Neural cell (in vitro differentiated cells): Measurements from ENCODE around the gene PABPC1L2B. TPM values are rescaled to one million over a fixed set of nuclear protein-coding genes. Genes with fewer than 3 reads are reported as not detected.
"Not testable (repeated sequence)": the region's sequence is repeated elsewhere in the genome, so short reads cannot be mapped to it uniquely, and the experiment has no call there.

Experiments used
- H2AFZ ChIP-seq: fragments of 200-600, 300-800 bp; sonication (generic), shearing (Covaris generic); 2 replicates; pipeline ENCODE4 v1.6.0; 2014; ENCODE audit warnings: low read depth, mild to moderate bottlenecking, antibody characterized with exemption, low read length, moderate library complexity
- H3F3A ChIP-seq: fragments of 200-600 bp; shearing (Covaris generic); 2 replicates; pipeline ENCODE4 v1.6.1; 2016; ENCODE audit warnings: mild to moderate bottlenecking, moderate library complexity, mixed read lengths, antibody characterized with exemption, low read length; ENCODE audit not compliant: insufficient read depth, poor library complexity, severe bottlenecking
- H3K27ac ChIP-seq: fragments of 200-600, 300-800 bp; sonication (generic), shearing (Covaris generic); 2 replicates; pipeline ENCODE4 v1.5.1; 2014; ENCODE audit warnings: mild to moderate bottlenecking, low read length, moderate library complexity
- H3K27me3 ChIP-seq: fragments of 300-800, 200-600 bp; sonication (generic), shearing (Covaris generic); 2 replicates; pipeline ENCODE4 v1.6.0; 2014; ENCODE audit warnings: mild to moderate bottlenecking, low read depth, low read length, moderate library complexity; ENCODE audit not compliant: insufficient read depth
- H3K36me3 ChIP-seq: fragments of 300-800, 200-600 bp; sonication (generic), shearing (Covaris generic); 2 replicates; pipeline ENCODE4 v1.5.1; 2014; ENCODE audit warnings: mild to moderate bottlenecking, antibody characterized with exemption, low read length, moderate library complexity; ENCODE audit not compliant: insufficient read depth
- H3K4me2 ChIP-seq: fragments of 300-800, 200-600 bp; sonication (generic), shearing (Covaris generic); 2 replicates; pipeline ENCODE4 v1.6.0; 2014; ENCODE audit warnings: mild to moderate bottlenecking, low read length
- H3K4me3 ChIP-seq: fragments of 300-800, 200-600 bp; sonication (generic), shearing (Covaris generic); 2 replicates; pipeline ENCODE4 v1.5.1; 2014; ENCODE audit warnings: mild to moderate bottlenecking, low read length, moderate library complexity
- H3K79me2 ChIP-seq: fragments of 200-600 bp; shearing (Covaris generic); replicated peaks from 2 replicates; pipeline ENCODE4 v1.6.0; 2014; ENCODE audit warnings: mild to moderate bottlenecking, low read length, moderate library complexity; ENCODE audit not compliant: insufficient read depth
- H3K9ac ChIP-seq: fragments of 300-800, 200-600 bp; sonication (generic), shearing (Covaris generic); 2 replicates; pipeline ENCODE4 v1.6.1; 2016; ENCODE audit warnings: mild to moderate bottlenecking, low read length, mixed read lengths
- H3K9me2 ChIP-seq: fragments of 200-600 bp; shearing (Covaris generic); 2 replicates; pipeline ENCODE4 v1.6.1; 2016; ENCODE audit warnings: mild to moderate bottlenecking, low read length, mixed read lengths; ENCODE audit not compliant: insufficient read depth
- H3K9me3 ChIP-seq: fragments of 200-600, 300-800 bp; sonication (generic), shearing (Covaris generic); 2 replicates; pipeline ENCODE4 v1.6.1; 2016; ENCODE audit warnings: mild to moderate bottlenecking, mixed run types, low read length, moderate library complexity, mixed read lengths
- H4K20me1 ChIP-seq: fragments of 200-600 bp; shearing (Covaris generic); 2 replicates; pipeline ENCODE4 v1.6.1; 2016; ENCODE audit warnings: mild to moderate bottlenecking, mixed run types; ENCODE audit not compliant: insufficient read depth
- CTCF ChIP-seq: fragments of 450-650 bp; IDR thresholded peaks from 2 replicates; pipeline ENCODE4 v1.5.1; 2014; ENCODE audit warnings: antibody characterized with exemption, mild to moderate bottlenecking, moderate library complexity; ENCODE audit not compliant: poor library complexity, severe bottlenecking
- EP300 ChIP-seq: fragments of 450-650 bp; conservative IDR thresholded peaks from 2 replicates; pipeline ENCODE4 v1.6.1; 2014; ENCODE audit warnings: antibody characterized with exemption, mild to moderate bottlenecking, moderate library complexity; ENCODE audit not compliant: poor library complexity, severe bottlenecking
- EZH2 ChIP-seq: fragments of 200-600, 300-800 bp; shearing (Covaris generic), sonication (generic); IDR thresholded peaks from 2 replicates; pipeline ENCODE4 v1.6.1; 2014; ENCODE audit warnings: antibody characterized with exemption, low read length, borderline replicate concordance, mild to moderate bottlenecking; ENCODE audit not compliant: insufficient read depth, poor library complexity, severe bottlenecking
- MXI1 ChIP-seq: fragments of 450-650 bp; conservative IDR thresholded peaks from 2 replicates; pipeline ENCODE4 v1.6.1; 2014; ENCODE audit warnings: antibody characterized with exemption, mild to moderate bottlenecking; ENCODE audit not compliant: poor library complexity, severe bottlenecking
- POLR2AphosphoS5 ChIP-seq: IDR thresholded peaks from 2 replicates; pipeline ENCODE4 v1.6.1; 2012
- RAD21 ChIP-seq: fragments of 450-650 bp; conservative IDR thresholded peaks from 2 replicates; pipeline ENCODE4 v1.6.1; 2014; ENCODE audit warnings: antibody characterized with exemption, mild to moderate bottlenecking, moderate library complexity
- REST ChIP-seq: IDR thresholded peaks from 2 replicates; pipeline ENCODE4 v1.6.1; 2012; ENCODE audit warnings: borderline replicate concordance
- SMC3 ChIP-seq: fragments of 450-650 bp; conservative IDR thresholded peaks from 2 replicates; pipeline ENCODE4 v1.6.1; 2014; ENCODE audit warnings: antibody characterized with exemption, mild to moderate bottlenecking, moderate library complexity; ENCODE audit not compliant: poor library complexity
- TAF1 ChIP-seq: IDR thresholded peaks from 2 replicates; pipeline ENCODE4 v1.6.1; 2012; ENCODE audit warnings: low read depth
- polyA plus RNA-seq: library from polyadenylated mRNA; depleted of rRNA; stranded (reverse); fragments of >200 nt; gene quantifications from 2 replicates; pipeline ENCODE4 v1.2.3, GENCODE V29; 2014

Gene PABPC1L2B
- polyA plus RNA-seq, 1 donor from 2014 or later: not detected

DNA sequence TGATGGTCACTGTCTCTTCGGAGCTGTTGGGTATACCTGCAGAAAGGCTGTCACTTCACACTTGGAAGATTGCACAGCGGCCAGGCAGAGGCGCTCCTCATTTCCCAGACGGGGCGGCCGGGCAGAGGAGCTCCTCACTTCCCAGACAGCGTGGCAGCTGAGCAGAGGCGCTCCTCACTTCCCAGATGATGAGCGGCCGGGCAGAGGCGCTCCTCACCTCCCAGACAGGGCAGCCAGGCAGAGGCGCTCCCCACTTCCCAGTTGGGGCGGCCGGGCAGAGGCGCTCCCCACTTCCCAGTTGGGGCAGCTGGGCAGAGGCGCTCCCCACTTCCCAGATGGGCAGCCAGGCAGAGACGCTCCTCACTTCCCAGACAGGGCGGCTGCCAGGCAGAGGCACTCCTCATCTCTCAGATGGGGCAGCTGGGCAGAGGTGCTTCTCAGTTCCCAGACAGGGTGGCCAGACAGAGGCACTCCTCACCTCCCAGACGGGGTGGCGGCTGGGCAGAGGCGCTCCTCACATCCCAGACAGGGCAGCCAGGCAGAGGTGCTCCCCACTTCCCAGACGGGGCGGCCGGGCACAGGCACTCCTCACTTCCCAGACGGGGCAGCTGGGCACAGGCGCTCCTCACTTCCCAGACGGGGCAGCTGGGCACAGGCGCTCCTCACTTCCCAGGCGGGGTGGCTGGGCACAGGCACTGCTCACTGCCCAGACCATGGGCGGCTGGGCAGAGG is 18.8 kb downstream of the PABPC1L2B start:
- Histone ChIP-seq H3F3A (no peaks in the 10 kb centered on the region), H3K4me2 (no peak overlapping the region), H3K79me2 (no peaks in the 10 kb centered on the region), H4K20me1 (no peaks in the 10 kb centered on the region), H3K27me3 (no peaks in the 10 kb centered on the region), H2AFZ (no peak overlapping the region), H3K9me2 (no peaks in the 10 kb centered on the region), H3K27ac (no peak overlapping the region), H3K4me3 (no peak overlapping the region), H3K9ac (no peak overlapping the region), H3K36me3 (no peaks in the 10 kb centered on the region), H3K9me3 (no peaks in the 10 kb centered on the region)
- TF ChIP-seq SMC3 (no peak), CTCF (no peak), POLR2AphosphoS5 (no peak), MXI1 (no peak), RAD21 (no peak), REST (no peak), EZH2 (no peak), EP300 (no peak), TAF1 (no peak)

DNA sequence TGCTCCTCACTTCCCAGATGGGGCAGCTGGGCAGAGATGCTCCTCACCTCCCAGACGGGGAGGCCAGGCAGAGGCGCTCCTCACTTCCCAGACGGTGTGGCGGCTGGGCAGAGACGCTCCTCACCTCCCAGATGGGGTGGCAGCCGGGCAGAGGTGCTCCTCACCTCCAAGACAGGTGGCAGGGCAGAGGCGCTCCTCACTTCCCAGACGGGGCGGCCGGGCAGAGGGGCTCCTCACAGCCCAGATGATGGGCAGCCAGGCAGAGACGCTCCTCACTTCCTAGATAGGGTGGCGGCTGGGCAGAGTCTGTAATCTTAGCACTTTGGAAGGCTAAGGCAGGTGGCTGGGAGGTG is 19.3 kb downstream of the PABPC1L2B start:
- not testable (repeated sequence) for H3K4me3 ChIP-seq, H3K9me3 ChIP-seq, H3F3A ChIP-seq, H3K4me2 ChIP-seq, H4K20me1 ChIP-seq, H2AFZ ChIP-seq, H3K9me2 ChIP-seq, H3K27ac ChIP-seq, H3K36me3 ChIP-seq, H3K9ac ChIP-seq, H3K27me3 ChIP-seq, H3K79me2 ChIP-seq

DNA sequence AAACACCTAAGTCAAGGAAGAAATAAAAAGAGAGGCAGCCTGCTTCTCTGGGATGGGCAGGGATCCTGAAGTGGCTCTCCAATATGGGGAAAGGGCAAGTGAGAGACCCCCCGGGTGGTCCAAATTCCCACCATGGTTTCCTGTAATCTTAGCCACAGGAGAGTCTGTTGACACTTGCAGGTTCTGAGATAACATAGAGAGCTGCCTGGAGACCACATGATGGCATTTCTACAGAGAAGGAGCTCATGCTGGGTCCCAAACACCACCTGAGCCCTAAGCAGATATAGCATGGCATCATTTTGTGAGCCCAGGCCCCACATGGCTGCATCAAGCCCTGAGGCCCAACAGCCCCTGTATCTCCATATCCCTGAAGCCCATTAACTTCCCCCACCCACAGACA is 26.1 kb downstream of the PABPC1L2B start:
- no peaks in the 10 kb centered on the region for H3F3A ChIP-seq
- no peaks in the 10 kb centered on the region for H3K9me2 ChIP-seq
- H2AFZ ChIP-seq: no peak overlapping the region
- H3K4me3 ChIP-seq: no peak overlapping the region
- H3K36me3 ChIP-seq: no peaks in the 10 kb centered on the region
- no peak for TF ChIP-seq TAF1
- no peak for TF ChIP-seq RAD21
- no peak for TF ChIP-seq REST
- TF ChIP-seq EP300: no peak
- no peak for TF ChIP-seq SMC3
- no peak for TF ChIP-seq POLR2AphosphoS5
- H3K9ac ChIP-seq: no peak overlapping the region
- H3K9me3 ChIP-seq: no peaks in the 10 kb centered on the region
- no peaks in the 10 kb centered on the region for H3K79me2 ChIP-seq
- H3K27ac ChIP-seq: no peak overlapping the region
- H3K27me3 ChIP-seq: no peaks in the 10 kb centered on the region
- H4K20me1 ChIP-seq: no peaks in the 10 kb centered on the region
- no peak overlapping the region for H3K4me2 ChIP-seq
